Osteoblast (primary cell): ENCODE measurements around the gene SSMEM1. TPM values are rescaled to one million over a fixed set of nuclear protein-coding genes. Genes with fewer than 3 reads are reported as not detected.
"Not testable (repeated sequence)": the region's sequence is repeated elsewhere in the genome, so short reads cannot be mapped to it uniquely, and the experiment has no call there.

ENCODE experiments used
- DNase-seq: peaks from one replicate; pipeline ENCODE4 v3.0.0; 2011; ENCODE audit warnings: low spot score, mixed read lengths; ENCODE audit not compliant: insufficient read length; ENCODE audit errors: missing footprints
- H2AFZ ChIP-seq: 2 replicates; pipeline ENCODE4 v1.6.0; 2011; ENCODE audit warnings: mild to moderate bottlenecking, low read length
- H3K27ac ChIP-seq: 2 replicates; pipeline ENCODE4 v1.5.1; 2011; ENCODE audit warnings: mild to moderate bottlenecking, low read depth, low read length, moderate library complexity
- H3K27me3 ChIP-seq: 2 replicates; pipeline ENCODE4 v1.6.0; 2012; ENCODE audit warnings: mild to moderate bottlenecking, control low read depth, inconsistent platforms, low read length, moderate library complexity; ENCODE audit not compliant: insufficient read depth
- H3K36me3 ChIP-seq: 2 replicates; pipeline ENCODE4 v1.5.1; 2011; ENCODE audit warnings: mild to moderate bottlenecking, low read length, control low read depth, moderate library complexity; ENCODE audit not compliant: insufficient read depth
- H3K4me1 ChIP-seq: 2 replicates; pipeline ENCODE4 v1.5.1; 2011; ENCODE audit warnings: mild to moderate bottlenecking, low read length, control low read depth, moderate library complexity; ENCODE audit not compliant: insufficient read depth
- H3K4me2 ChIP-seq: 2 replicates; pipeline ENCODE4 v1.6.0; 2011; ENCODE audit warnings: mild to moderate bottlenecking, low read length; ENCODE audit not compliant: insufficient read depth
- H3K4me3 ChIP-seq: fragments of 200-600 bp; sonication (generic); 3 replicates; pipeline ENCODE4 v1.5.1; 2012; ENCODE audit warnings: mild to moderate bottlenecking, low read length, inconsistent platforms; ENCODE audit not compliant: insufficient read depth
- H3K79me2 ChIP-seq: 2 replicates; pipeline ENCODE4 v1.6.0; 2012; ENCODE audit warnings: mild to moderate bottlenecking, low read length, control low read depth, inconsistent platforms; ENCODE audit not compliant: insufficient read depth
- H3K9me3 ChIP-seq: 2 replicates; pipeline ENCODE4 v1.5.1; 2011; ENCODE audit warnings: low read depth, low read length, control low read depth
- H4K20me1 ChIP-seq: 2 replicates; pipeline ENCODE4 v1.6.0; 2012; ENCODE audit warnings: mild to moderate bottlenecking, low read length, control low read depth; ENCODE audit not compliant: insufficient read depth
- total RNA-seq: library from RNA; depleted of rRNA; stranded (reverse); fragments of >200 nt; gene quantifications from 2 replicates; pipeline ENCODE4 v1.2.3, GENCODE V29; 2012
- TF ChIP-seq, protein P1 (sequence below): IDR thresholded peaks from 2 replicates; pipeline ENCODE4 v1.5.1; 2011; ENCODE audit warnings: mild to moderate bottlenecking, low read depth, low read length, moderate library complexity; ENCODE audit errors: extremely low read depth

SSMEM1 gene
- total RNA-seq, 1 donor = not detected

DNA sequence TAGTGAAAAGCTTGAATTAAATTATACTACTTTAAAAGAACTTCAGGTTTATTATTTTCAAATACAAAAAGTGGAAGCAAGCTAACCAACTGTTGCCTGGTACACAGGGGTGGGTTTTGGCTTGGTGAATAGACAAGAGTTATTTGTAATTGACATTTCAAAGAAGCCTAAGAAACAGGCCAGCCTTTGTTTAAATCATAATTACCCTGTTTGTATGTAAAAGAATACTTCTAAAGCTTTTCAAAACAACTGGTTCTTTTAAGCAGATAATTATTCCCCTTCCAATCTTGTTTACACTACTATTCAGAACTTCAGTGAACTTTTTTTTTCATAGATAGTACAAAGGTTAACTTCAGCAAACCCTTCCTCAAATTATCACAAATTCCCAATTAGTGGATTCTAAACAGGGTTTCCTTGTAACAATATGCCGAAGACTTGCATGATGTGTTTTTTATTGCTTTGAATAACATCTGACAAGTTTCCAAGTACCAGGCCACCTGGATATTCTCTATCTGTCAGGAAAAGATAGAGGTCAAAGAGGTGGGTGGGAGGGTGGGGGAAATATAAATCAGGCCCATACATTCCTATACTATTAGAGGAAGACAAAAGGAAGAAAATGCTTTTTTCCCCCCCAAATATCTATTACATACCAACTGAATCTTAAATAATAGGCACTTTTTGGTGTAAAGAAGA, 20.4 kb downstream of the SSMEM1 start:
- no peaks in the 10 kb centered on the region for H3K27me3 ChIP-seq
- no peak overlapping the region for H3K4me3 ChIP-seq
- TF ChIP-seq, protein P1, sequence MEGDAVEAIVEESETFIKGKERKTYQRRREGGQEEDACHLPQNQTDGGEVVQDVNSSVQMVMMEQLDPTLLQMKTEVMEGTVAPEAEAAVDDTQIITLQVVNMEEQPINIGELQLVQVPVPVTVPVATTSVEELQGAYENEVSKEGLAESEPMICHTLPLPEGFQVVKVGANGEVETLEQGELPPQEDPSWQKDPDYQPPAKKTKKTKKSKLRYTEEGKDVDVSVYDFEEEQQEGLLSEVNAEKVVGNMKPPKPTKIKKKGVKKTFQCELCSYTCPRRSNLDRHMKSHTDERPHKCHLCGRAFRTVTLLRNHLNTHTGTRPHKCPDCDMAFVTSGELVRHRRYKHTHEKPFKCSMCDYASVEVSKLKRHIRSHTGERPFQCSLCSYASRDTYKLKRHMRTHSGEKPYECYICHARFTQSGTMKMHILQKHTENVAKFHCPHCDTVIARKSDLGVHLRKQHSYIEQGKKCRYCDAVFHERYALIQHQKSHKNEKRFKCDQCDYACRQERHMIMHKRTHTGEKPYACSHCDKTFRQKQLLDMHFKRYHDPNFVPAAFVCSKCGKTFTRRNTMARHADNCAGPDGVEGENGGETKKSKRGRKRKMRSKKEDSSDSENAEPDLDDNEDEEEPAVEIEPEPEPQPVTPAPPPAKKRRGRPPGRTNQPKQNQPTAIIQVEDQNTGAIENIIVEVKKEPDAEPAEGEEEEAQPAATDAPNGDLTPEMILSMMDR = no peak
- H3K79me2 ChIP-seq = no peaks in the 10 kb centered on the region
- no peak overlapping the region for H3K27ac ChIP-seq
- no peak overlapping the region for H2AFZ ChIP-seq
- no peaks in the 10 kb centered on the region for H3K36me3 ChIP-seq
- H3K4me2 ChIP-seq = no peak overlapping the region
- no peak for DNase-seq
- no peaks in the 10 kb centered on the region for H4K20me1 ChIP-seq
- no peaks in the 10 kb centered on the region for H3K9me3 ChIP-seq
- H3K4me1 ChIP-seq = no peaks in the 10 kb centered on the region

DNA sequence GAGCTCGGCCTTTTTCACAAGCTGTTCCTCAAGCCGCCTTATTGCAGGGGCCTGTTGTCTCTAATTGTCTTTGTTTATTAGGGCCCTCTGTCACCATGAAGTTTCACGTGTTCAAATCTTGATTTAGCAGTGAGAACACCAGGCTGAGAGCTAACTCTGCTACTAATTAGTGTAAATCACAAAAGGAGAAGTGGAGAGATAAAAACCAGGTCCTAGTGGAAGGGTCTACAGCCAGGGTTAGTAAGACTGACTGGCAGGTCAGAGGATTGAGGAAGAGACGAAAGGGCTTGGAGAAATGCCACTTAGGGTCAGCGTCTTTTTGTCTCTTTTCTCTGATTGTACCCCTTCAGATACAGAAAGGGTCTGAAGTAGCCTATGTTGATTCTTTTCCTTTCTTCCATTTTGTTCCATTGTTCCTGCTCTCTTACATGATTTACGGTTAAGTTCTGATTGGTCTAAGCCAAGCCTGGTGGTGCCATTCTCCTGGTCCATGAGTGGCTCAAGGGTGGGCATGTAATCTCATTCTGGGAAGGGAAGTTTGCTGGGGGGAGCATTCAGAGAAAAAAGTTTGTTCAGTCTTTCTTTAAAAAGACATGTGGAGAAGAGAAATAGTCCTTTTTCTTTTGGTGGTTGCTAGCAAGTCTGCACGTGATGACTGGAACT, 21.3 kb downstream of the SSMEM1 start:
- TF ChIP-seq, protein P1 = no peak
- Histone ChIP-seq H3K36me3 (no peaks in the 10 kb centered on the region), H4K20me1 (no peaks in the 10 kb centered on the region), H2AFZ (no peak overlapping the region), H3K4me2 (no peak overlapping the region), H3K79me2 (no peaks in the 10 kb centered on the region), H3K9me3 (no peaks in the 10 kb centered on the region), H3K27me3 (no peaks in the 10 kb centered on the region), H3K4me1 (no peaks in the 10 kb centered on the region), H3K4me3 (no peak overlapping the region), H3K27ac (no peak overlapping the region)
- DNase-seq = no peak

DNA sequence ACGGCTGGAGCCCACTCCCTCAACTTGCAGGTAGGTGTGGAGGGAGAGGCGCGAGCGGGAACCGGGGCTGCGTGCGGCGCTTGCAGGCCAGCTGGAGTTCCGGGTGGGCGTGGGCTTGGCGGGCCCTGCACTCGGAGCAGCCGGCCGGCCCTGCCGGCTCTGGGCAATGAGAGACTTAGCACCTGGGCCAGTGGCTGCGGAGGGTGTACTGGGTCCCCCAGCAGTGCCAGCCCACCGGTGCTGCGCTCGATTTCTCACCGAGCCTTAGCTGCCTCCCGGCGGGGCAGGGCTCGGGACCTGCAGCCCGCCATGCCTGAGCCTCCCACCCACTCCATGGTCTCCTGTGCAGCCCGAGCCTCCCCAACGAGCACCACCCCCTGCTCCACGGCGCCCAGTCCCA, 22.3 kb downstream of the SSMEM1 start:
- H3K9me3 ChIP-seq, H3K79me2 ChIP-seq, H3K4me1 ChIP-seq, H4K20me1 ChIP-seq, H3K4me2 ChIP-seq, DNase-seq, H3K27ac ChIP-seq, H3K27me3 ChIP-seq, H3K36me3 ChIP-seq, H2AFZ ChIP-seq, H3K4me3 ChIP-seq: not testable (repeated sequence)

DNA sequence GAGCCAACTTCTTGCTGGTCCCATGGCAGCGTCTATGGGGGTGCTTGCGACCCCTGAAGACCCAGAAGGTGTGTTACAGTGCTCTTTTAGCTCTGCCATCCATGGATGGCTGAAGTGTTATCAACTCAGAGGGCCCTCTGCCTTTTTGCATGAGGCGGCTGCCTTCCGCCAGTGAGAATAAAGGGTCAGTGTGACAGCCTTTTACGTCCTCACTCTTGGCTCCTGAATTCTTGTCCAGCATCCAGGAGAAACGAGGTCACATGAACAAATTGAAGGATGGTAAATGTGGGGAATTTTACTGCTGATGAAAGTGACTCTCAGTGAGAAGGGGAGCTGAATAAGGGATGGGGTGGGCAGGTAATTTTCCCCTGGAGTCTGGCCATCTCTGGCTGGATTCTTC, 24.1 kb downstream of the SSMEM1 start:
- H3K4me2 ChIP-seq = no peak overlapping the region
- TF ChIP-seq, protein P1 = no peak

More for the DNA sequence above, 24.1 kb downstream of the SSMEM1 start:
- Histone ChIP-seq H3K4me1 (no peaks in the 10 kb centered on the region), H2AFZ (no peak overlapping the region), H3K36me3 (no peaks in the 10 kb centered on the region), H3K27me3 (no peaks in the 10 kb centered on the region), H3K9me3 (no peaks in the 10 kb centered on the region), H3K4me3 (no peak overlapping the region), H3K27ac (no peak overlapping the region), H4K20me1 (no peaks in the 10 kb centered on the region), H3K79me2 (no peaks in the 10 kb centered on the region)
- no peak for DNase-seq
